Liver (tissue), 9 donors: ENCODE measurements around the gene DSCAML1. TPM values are rescaled to one million over a fixed set of nuclear protein-coding genes. Genes with fewer than 3 reads are reported as not detected.

Experiments
- DNase-seq: peaks from one replicate; pipeline ENCODE4 v3.0.0-alpha.2; 2017; ENCODE audit warnings: low spot score
- H3K27ac ChIP-seq, 2 donors: one replicate each; pipeline ENCODE4 v1.7.0; 2013; ENCODE audit warnings: inconsistent platforms in 2 of 2, low read length in 2 of 2, control low read depth in 1 of 2, low read depth in 1 of 2, mild to moderate bottlenecking in 1 of 2
- H3K27me3 ChIP-seq, 4 donors: one replicate each; pipeline versions ENCODE4 v1.6.1 to v1.7.0; 2013; ENCODE audit warnings: low read length in 3 of 4, inconsistent platforms in 1 of 4, mild to moderate bottlenecking in 1 of 4, moderate library complexity in 1 of 4; ENCODE audit not compliant: control insufficient read depth in 4 of 4, insufficient read depth in 4 of 4
- H3K36me3 ChIP-seq, 4 donors: one replicate each; pipeline versions ENCODE4 v1.6.1 to v1.7.0; 2013; ENCODE audit warnings: low read length in 3 of 4, mild to moderate bottlenecking in 3 of 4, low read depth in 1 of 4, moderate library complexity in 1 of 4; ENCODE audit not compliant: control insufficient read depth in 4 of 4, insufficient read depth in 3 of 4
- H3K4me1 ChIP-seq, 4 donors: one replicate each; pipeline versions ENCODE4 v1.6.1 to v1.7.0; 2013; ENCODE audit warnings: low read length in 3 of 4, mild to moderate bottlenecking in 3 of 4, moderate library complexity in 1 of 4; ENCODE audit not compliant: control insufficient read depth in 4 of 4, insufficient read depth in 4 of 4
- H3K4me3 ChIP-seq, 3 donors: one replicate each; pipeline versions ENCODE4 v1.6.1 to v1.7.0; 2013; ENCODE audit warnings: low read length in 3 of 3, control low read depth in 1 of 3, low read depth in 1 of 3, mild to moderate bottlenecking in 1 of 3
- H3K9ac ChIP-seq, 2 donors: one replicate each; pipeline ENCODE4 v1.7.0; 2013; ENCODE audit warnings: low read length in 2 of 2, mild to moderate bottlenecking in 2 of 2, moderate library complexity in 2 of 2, control low read depth in 1 of 2, low read depth in 1 of 2
- H3K9me3 ChIP-seq, 4 donors: one replicate each; pipeline versions ENCODE4 v1.6.1 to v1.7.0; 2013; ENCODE audit warnings: low read length in 3 of 4; ENCODE audit not compliant: control insufficient read depth in 4 of 4
- ATF3 ChIP-seq: IDR thresholded peaks from 2 replicates; pipeline ENCODE4 v1.6.1; 2016; ENCODE audit warnings: antibody characterized with exemption
- CTCF ChIP-seq: fragments of 150-350 bp; IDR thresholded peaks from 2 replicates; pipeline ENCODE4 v1.5.1; 2017; ENCODE audit warnings: improper control_type of control experiment, low read depth, low read length; ENCODE audit not compliant: missing input control
- EGR1 ChIP-seq, 2 donors: IDR thresholded peaks; 2 replicates each; pipeline ENCODE4 v1.6.1; 2016 to 2018; ENCODE audit warnings: antibody characterized with exemption in 2 of 2, low read depth in 2 of 2
- FOXA1 ChIP-seq: IDR thresholded peaks from 2 replicates; pipeline ENCODE4 v1.6.1; 2016; ENCODE audit warnings: antibody characterized with exemption
- FOXA2 ChIP-seq: IDR thresholded peaks from 2 replicates; pipeline ENCODE4 v1.6.1; 2016; ENCODE audit warnings: antibody characterized with exemption
- GABPA ChIP-seq, 2 donors: IDR thresholded peaks in 1 of 2; conservative IDR thresholded peaks in 1 of 2; 2 replicates each; pipeline ENCODE4 v1.6.1; 2016; ENCODE audit warnings: antibody characterized with exemption in 2 of 2, mild to moderate bottlenecking in 1 of 2, moderate library complexity in 1 of 2
- HNF4A ChIP-seq, 2 donors: conservative IDR thresholded peaks; 2 replicates each; pipeline ENCODE4 v1.6.1; 2016; ENCODE audit warnings: antibody characterized with exemption in 2 of 2, mild to moderate bottlenecking in 2 of 2
- HNF4G ChIP-seq: IDR thresholded peaks from 2 replicates; pipeline ENCODE4 v1.6.1; 2016; ENCODE audit warnings: antibody characterized with exemption
- JUND ChIP-seq, 2 donors: IDR thresholded peaks; 2 replicates each; pipeline ENCODE4 v1.6.1; 2016; ENCODE audit warnings: antibody characterized with exemption in 2 of 2
- MAX ChIP-seq: IDR thresholded peaks from 2 replicates; pipeline ENCODE4 v1.6.1; 2016; ENCODE audit warnings: antibody characterized with exemption
- NR2F2 ChIP-seq: IDR thresholded peaks from 2 replicates; pipeline ENCODE4 v1.6.1; 2016; ENCODE audit warnings: antibody characterized with exemption
- RAD21 ChIP-seq, 2 donors: IDR thresholded peaks; 2 replicates each; pipeline ENCODE4 v1.6.1; 2016; ENCODE audit warnings: antibody characterized with exemption in 2 of 2, mild to moderate bottlenecking in 2 of 2
- REST ChIP-seq: IDR thresholded peaks from 2 replicates; pipeline ENCODE4 v1.6.1; 2016; ENCODE audit warnings: antibody characterized with exemption, mild to moderate bottlenecking
- RXRA ChIP-seq, 2 donors: IDR thresholded peaks; 2 replicates each; pipeline ENCODE4 v1.6.1; 2017 to 2018; ENCODE audit warnings: antibody characterized with exemption in 2 of 2, mild to moderate bottlenecking in 1 of 2
- SP1 ChIP-seq: IDR thresholded peaks from 2 replicates; pipeline ENCODE4 v1.6.1; 2018; ENCODE audit warnings: antibody characterized with exemption, mild to moderate bottlenecking
- TAF1 ChIP-seq: conservative IDR thresholded peaks from 2 replicates; pipeline ENCODE4 v1.6.1; 2016; ENCODE audit warnings: antibody characterized with exemption, mild to moderate bottlenecking
- YY1 ChIP-seq: IDR thresholded peaks from 2 replicates; pipeline ENCODE4 v1.6.1; 2016; ENCODE audit warnings: antibody characterized with exemption, mild to moderate bottlenecking
- ZBTB33 ChIP-seq: IDR thresholded peaks from 2 replicates; pipeline ENCODE4 v1.6.1; 2016; ENCODE audit warnings: antibody characterized with exemption
- WGBS: extraction: QIAGEN DNeasy Blood & Tissue Kit; methylation state at CpG from one replicate; pipeline ENCODE4 v1.1.7; 2013; 5-methylcytosine and 5-hydroxymethylcytosine counted together
- polyA plus RNA-seq, 2 donors: library from polyadenylated mRNA; stranded (reverse) in 1 of 2; unstranded in 1 of 2; fragments of 200-250 nt in 1 of 2; fragments of >200 nt in 1 of 2; fragmentation: Nextera tagmentation in 1 of 2; extraction: Ambion mirVana in 1 of 2; gene quantifications; one replicate each; pipeline versions ENCODE4 v1.2.1 to v1.2.3, GENCODE V29; 2013 to 2015
- total RNA-seq, 2 donors: library from RNA; depleted of rRNA; stranded (reverse); fragments of >200 nt; gene quantifications; one replicate each; pipeline ENCODE4 v1.2.3, GENCODE V29; 2014
- donor health status: healthy.
- donor health status: healthy.
- donor health status: healthy.
- donor health status: healthy.
- donor health status: healthy.

Gene DSCAML1
- total and polyA plus RNA-seq, 4 donors: 0.07 to 0.42 (median 0.20) TPM

GRCh38 chr11:117433717-117434116 lies 363.3 kb downstream of the DSCAML1 start:
- Histone ChIP-seq H3K36me3 (no peaks in the 10 kb centered on the region), H3K27me3 (no peaks in the 10 kb centered on the region), H3K9me3 (no peaks in the 10 kb centered on the region), H3K27ac (no peak overlapping the region), H3K4me1 (no peaks in the 10 kb centered on the region), H3K4me3 (no peak overlapping the region), H3K9ac (no peak overlapping the region)
- no peak for DNase-seq
- TF ChIP-seq TAF1 (no peak), RXRA (IDR thresholded peaks at IDR 0.05) (no peak), YY1 (no peak), GABPA (IDR thresholded peaks at IDR 0.05 in 1 of 2, conservative IDR thresholded peaks at IDR 0.05 in 1 of 2) (no peak), RAD21 (IDR thresholded peaks at IDR 0.05) (no peak), HNF4G (no peak), FOXA1 (no peak), EGR1 (IDR thresholded peaks at IDR 0.05; ENCODE audit: low read depth in 2 of 2) (no peak), ATF3 (no peak), JUND (IDR thresholded peaks at IDR 0.05) (no peak), NR2F2 (no peak)

GRCh38 chr11:117431436-117431835 lies 365.6 kb downstream of the DSCAML1 start:
- no peaks in the 10 kb centered on the region for H3K27me3 ChIP-seq
- no peak overlapping the region for H3K9ac ChIP-seq
- H3K27ac ChIP-seq: no peak overlapping the region
- WGBS: 95% methylated on average over 7 of the region's 7 CpGs
- DNase-seq: no peak
- H3K4me3 ChIP-seq: no peak overlapping the region
- TF ChIP-seq REST (no peak), TAF1 (no peak), CTCF (no peak), EGR1 (IDR thresholded peaks at IDR 0.05; ENCODE audit: low read depth in 2 of 2) (no peak), FOXA2 (no peak), JUND (IDR thresholded peaks at IDR 0.05) (no peak), NR2F2 (no peak), GABPA (IDR thresholded peaks at IDR 0.05 in 1 of 2, conservative IDR thresholded peaks at IDR 0.05 in 1 of 2) (no peak), HNF4G (no peak), SP1 (no peak), ZBTB33 (no peak), RAD21 (IDR thresholded peaks at IDR 0.05) (no peak), YY1 (no peak), ATF3 (no peak), HNF4A (conservative IDR thresholded peaks at IDR 0.05) (no peak), MAX (no peak), RXRA (IDR thresholded peaks at IDR 0.05) (no peak), FOXA1 (no peak)
- H3K9me3 ChIP-seq: no peaks in the 10 kb centered on the region
- H3K36me3 ChIP-seq: no peaks in the 10 kb centered on the region
- peaks cover 0 to 1% (median 0%) of the 10 kb centered on the region in 4 donors for H3K4me1 ChIP-seq
